GM19043 (cell line): Measurements from ENCODE around the gene SLC31A1.

Experiments used
- ATAC-seq: cut with Tn5 transposase; IDR thresholded peaks from one replicate; pipeline ENCODE4 v1.9.1; 2021; ENCODE audit warnings: low read depth; ENCODE audit not compliant: unreplicated experiment

Gene SLC31A1

GRCh38 chr9:113301548-113301947 is 80.2 kb downstream of the SLC31A1 start:
- no peak for ATAC-seq

- no peak for ATAC-seq
Measured at GRCh38 chr9:113302792-113303418, 81.6 kb downstream of the SLC31A1 start, which contains the start of gene RNF183. Gene RNF183 (minus strand): TSS chr9:113303376. CDS start chr9:113298184, 5,192 bp downstream.

- ATAC-seq, result no peak
Measured at GRCh38 chr9:113306566-113306965, 85.2 kb downstream of the SLC31A1 start.

- ATAC-seq, result no peak
Measured at GRCh38 chr9:113307396-113307975, 86.1 kb downstream of the SLC31A1 start.

GRCh38 chr9:113309204-113309813 is 88.0 kb downstream of the SLC31A1 start:
- no peak for ATAC-seq

GRCh38 chr9:113310538-113310937 is 89.2 kb downstream of the SLC31A1 start:
- no peak for ATAC-seq

- no peak for ATAC-seq
Measured at GRCh38 chr9:113311961-113312360, 90.6 kb downstream of the SLC31A1 start.

- no peak for ATAC-seq
Measured at GRCh38 chr9:113313261-113313660, 91.9 kb downstream of the SLC31A1 start.
